Heart left ventricle (tissue), 13 donors: ENCODE measurements around the gene TMEM119.

Experiments
- CTCF ChIP-seq, 12 donors: fragments of 200-600 bp; sonication (generic) in 4 of 12; IDR thresholded peaks; one replicate each; pipeline versions ENCODE4 v1.5.0 to v1.8.0; 2018 to 2022; ENCODE audit warnings: antibody characterized with exemption in 12 of 12, mild to moderate bottlenecking in 5 of 12
- POLR2A ChIP-seq, 2 donors: fragments of 450-650 bp; IDR thresholded peaks; one replicate each; pipeline ENCODE4 v1.6.1; 2017; ENCODE audit warnings: antibody characterized with exemption in 2 of 2, mild to moderate bottlenecking in 2 of 2, moderate library complexity in 2 of 2
- donor health status: ischemic (EF 13 %, LVEDD 7.1; RV severe dilation, severe dysfunction).
- donor health status: DM: no; HTN: yes; CAD: no.
- donor health status: DM: no; HTN: no; CAD: no.
- donor health status: ischemic (EF 25% LVEDD 6.9; RV normal size, moderate dysfunction).
- donor health status: ischemic (EF 25% LVEDD 5.7; RV mildly dilated, moderate dysfunction).
- donor health status: ischemic (EF 35%, LVEDD 5.7; RV mildly dilated, moderate dysfunction).
- donor health status: nonischemic (EF 11% LVEDD 7.7; RV severe dilation, severe dysfunction).
- donor health status: DM: yes; HTN: yes; CAD: no.
- donor health status: PGD.
- donor health status: ischemic (EF 29% LVEDD 5.4; RV normal size, mild dysfunction).
- donor health status: nonischemic (EF 23%, LVEDD 6.1; RV moderate dilation, normal function).

- no peak for TF ChIP-seq CTCF (IDR thresholded peaks at IDR 0.05)
- TF ChIP-seq POLR2A (IDR thresholded peaks at IDR 0.05) = no peak
Observed at GRCh38 chr12:108542320-108542719, 55.6 kb downstream of the TMEM119 start.
